CD14-positive monocyte (primary cell): ENCODE measurements around the gene FGF21. TPM values are rescaled to one million over a fixed set of nuclear protein-coding genes. Genes with fewer than 3 reads are reported as not detected.

Source experiments
- DNase-seq, 3 donors: peaks; one replicate each; pipeline ENCODE4 v3.0.0-alpha.2; 2011 to 2022
- H2AFZ ChIP-seq: 2 replicates; pipeline ENCODE4 v1.6.0; 2012; ENCODE audit warnings: mild to moderate bottlenecking, low read depth, low read length, inconsistent platforms; ENCODE audit not compliant: insufficient read depth, poor library complexity, severe bottlenecking
- H3K27ac ChIP-seq, 2 donors: 1 replicate in 1 of 2; 2 replicates in 1 of 2; pipeline ENCODE4 v1.5.1; 2012 to 2013; ENCODE audit warnings: low read length in 2 of 2, control low read depth in 1 of 2, inconsistent platforms in 1 of 2, low read depth in 1 of 2, mild to moderate bottlenecking in 1 of 2
- H3K27me3 ChIP-seq, 2 donors: one replicate each; pipeline versions ENCODE4 v1.6.0 to v1.6.1; 2011 to 2013; ENCODE audit warnings: low read length in 2 of 2; ENCODE audit not compliant: control insufficient read depth in 2 of 2, insufficient read depth in 2 of 2
- H3K36me3 ChIP-seq, 2 donors: replicated peaks in 1 of 2; 1 replicate in 1 of 2; 2 replicates in 1 of 2; pipeline versions ENCODE4 v1.5.1 to v1.6.1; 2012 to 2013; ENCODE audit warnings: low read length in 2 of 2, control low read depth in 1 of 2, inconsistent platforms in 1 of 2, mild to moderate bottlenecking in 1 of 2; ENCODE audit not compliant: insufficient read depth in 2 of 2, control insufficient read depth in 1 of 2
- H3K4me1 ChIP-seq, 2 donors: 1 replicate in 1 of 2; 2 replicates in 1 of 2; pipeline versions ENCODE4 v1.5.1 to v1.6.1; 2012 to 2013; ENCODE audit warnings: low read length in 2 of 2, control low read depth in 1 of 2, inconsistent platforms in 1 of 2, mild to moderate bottlenecking in 1 of 2, moderate library complexity in 1 of 2; ENCODE audit not compliant: insufficient read depth in 2 of 2, control insufficient read depth in 1 of 2
- H3K4me2 ChIP-seq: replicated peaks from 2 replicates; pipeline ENCODE3; 2012; ENCODE audit warnings: low read length, moderate library complexity, mild to moderate bottlenecking; ENCODE audit not compliant: poor library complexity, severe bottlenecking; ENCODE audit errors: extremely low read depth
- H3K4me3 ChIP-seq, 3 experiments: fragments of 200-600 bp in 1 of 3; sonication (generic) in 1 of 3; replicated peaks in 1 of 3; 1 replicate in 2 of 3; 2 replicates in 1 of 3; pipeline ENCODE4 v1.5.1; 2011 to 2013; ENCODE audit warnings: low read length in 3 of 3, mild to moderate bottlenecking in 3 of 3, control low read depth in 2 of 3, low read depth in 2 of 3, inconsistent platforms in 1 of 3, moderate library complexity in 1 of 3
- H3K79me2 ChIP-seq: 2 replicates; pipeline ENCODE4 v1.6.0; 2012; ENCODE audit warnings: mild to moderate bottlenecking, control low read depth, inconsistent platforms, low read length, moderate library complexity; ENCODE audit not compliant: insufficient read depth
- H3K9ac ChIP-seq: 2 replicates; pipeline ENCODE4 v1.6.0; 2017; ENCODE audit warnings: low read length, mild to moderate bottlenecking; ENCODE audit not compliant: insufficient read depth, poor library complexity, severe bottlenecking
- H3K9me3 ChIP-seq, 2 donors: replicated peaks in 1 of 2; 1 replicate in 1 of 2; 2 replicates in 1 of 2; pipeline versions ENCODE4 v1.5.1 to v1.6.1; 2012 to 2013; ENCODE audit warnings: low read length in 2 of 2, control low read depth in 1 of 2; ENCODE audit not compliant: control insufficient read depth in 1 of 2, insufficient read depth in 1 of 2
- H4K20me1 ChIP-seq: 2 replicates; pipeline ENCODE4 v1.6.0; 2012; ENCODE audit warnings: mild to moderate bottlenecking, low read length, control low read depth, moderate library complexity; ENCODE audit not compliant: insufficient read depth
- H3K27ac Mint-ChIP-seq, 7 donors: one replicate each; pipeline ENCODE4 v1.8.0; 2020; ENCODE audit warnings: mild to moderate bottlenecking in 7 of 7, mixed read lengths in 7 of 7, moderate library complexity in 6 of 7, inconsistent platforms in 2 of 7
- H3K27me3 Mint-ChIP-seq, 3 donors: one replicate each; pipeline ENCODE4 v1.8.0; 2021 to 2022; ENCODE audit warnings: low read depth in 3 of 3, mild to moderate bottlenecking in 3 of 3, mixed read lengths in 3 of 3, moderate library complexity in 3 of 3, inconsistent platforms in 1 of 3
- H3K36me3 Mint-ChIP-seq, 2 donors: one replicate each; pipeline ENCODE4 v1.8.0; 2020; ENCODE audit warnings: mixed read lengths in 2 of 2, inconsistent platforms in 1 of 2, mild to moderate bottlenecking in 1 of 2
- H3K4me1 Mint-ChIP-seq: one replicate; pipeline ENCODE4 v1.8.0; 2020; ENCODE audit warnings: mild to moderate bottlenecking, mixed read lengths
- H3K4me3 Mint-ChIP-seq, 2 donors: one replicate each; pipeline ENCODE4 v1.8.0; 2020; ENCODE audit warnings: mild to moderate bottlenecking in 2 of 2, mixed read lengths in 2 of 2, moderate library complexity in 1 of 2
- H3K9me3 Mint-ChIP-seq, 7 donors: one replicate each; pipeline ENCODE4 v1.8.0; 2020 to 2022; ENCODE audit warnings: mixed read lengths in 7 of 7, mild to moderate bottlenecking in 6 of 7, moderate library complexity in 6 of 7, inconsistent platforms in 2 of 7
- CTCF ChIP-seq: fragments of 200-600 bp; IDR thresholded peaks from one replicate; pipeline ENCODE4 v1.8.0; 2022; ENCODE audit warnings: antibody characterized with exemption, mild to moderate bottlenecking
- WGBS: methylation state at CpG from one replicate; pipeline ENCODE4 v1.1.5; 2013; ENCODE audit warnings: missing lambda C conversion rate; ENCODE audit not compliant: insufficient coverage; 5-methylcytosine and 5-hydroxymethylcytosine counted together
- intact Hi-C, 2 donors: fragments of 100-400 bp; cut with micrococcal nuclease; formaldehyde crosslinking; loops; one replicate each; pipeline versions ENCODE4 v1.15.0 to v1.15.1; 2023
- polyA plus RNA-seq, 3 donors: library from polyadenylated mRNA; depleted of rRNA in 1 of 3; unstranded in 2 of 3; stranded (reverse) in 1 of 3; fragments of 300-500 nt in 2 of 3; fragments of >200 nt in 1 of 3; fragmentation: Illumina TruSeq in 2 of 3; gene quantifications; 1 replicate in 2 of 3; 2 replicates in 1 of 3; pipeline ENCODE4 v1.2.3, GENCODE V29; 2012 to 2021

FGF21 gene
- polyA plus RNA-seq, 3 donors, result not detected

- no peak for DNase-seq
- H3K9me3 Mint-ChIP-seq, result peaks cover 10 to 32% (median 23%) of the 10 kb centered on the region in 7 donors
- Histone ChIP-seq H4K20me1 (no peaks in the 10 kb centered on the region), H3K36me3 (no peaks in the 10 kb centered on the region), H3K79me2 (no peaks in the 10 kb centered on the region), H3K4me3 (no peak overlapping the region), H3K9me3 (peaks cover 16 to 22% of the 10 kb centered on the region in 2 donors), H3K4me1 (peaks cover 15 to 35% of the 10 kb centered on the region in 2 donors), H2AFZ (no peak overlapping the region), H3K9ac (no peak overlapping the region), H3K27me3 (peaks cover 17 to 44% of the 10 kb centered on the region in 2 donors), H3K27ac (no peak overlapping the region), H3K4me2 (no peak overlapping the region)
- no peak for TF ChIP-seq CTCF
- H3K27me3 Mint-ChIP-seq, result peaks cover 41 to 73% (median 58%) of the 10 kb centered on the region in 3 donors
- peaks cover 29% of the 10 kb centered on the region for H3K4me1 Mint-ChIP-seq
- H3K27ac Mint-ChIP-seq, result peak overlapping the region in 1 of 7 donors; percentile 57
- no CpG with 5 or more reads among the region's 11 CpGs for WGBS
- intact Hi-C loops, result no loop called here
- no peak overlapping the region for H3K4me3 Mint-ChIP-seq
- H3K36me3 Mint-ChIP-seq, result peaks cover 0 to 5% of the 10 kb centered on the region in 2 donors
These were observed 13.2 kb upstream of the FGF21 start for GRCh38 chr19:48742096-48742495.

- peak overlapping the region in 2 of 7 donors; percentile 41 to 76 for H3K27ac Mint-ChIP-seq
- H3K27ac ChIP-seq, result no peak overlapping the region
- WGBS, result 33% methylated on average over 29 of the region's 33 CpGs
- H3K79me2 ChIP-seq, result no peaks in the 10 kb centered on the region
- peaks cover 6 to 38% of the 10 kb centered on the region in 2 donors for H3K27me3 ChIP-seq
- peaks cover 12 to 13% of the 10 kb centered on the region in 2 donors for H3K9me3 ChIP-seq
- H3K36me3 Mint-ChIP-seq, result peaks cover 0 to 5% of the 10 kb centered on the region in 2 donors
- peak overlapping the region in 1 of 2 donors; percentile 76 for H3K4me3 Mint-ChIP-seq
- intact Hi-C loops, result no loop called here
- no peaks in the 10 kb centered on the region for H3K36me3 ChIP-seq
- peaks cover 32 to 68% (median 54%) of the 10 kb centered on the region in 3 donors for H3K27me3 Mint-ChIP-seq
- H4K20me1 ChIP-seq, result no peaks in the 10 kb centered on the region
- peaks cover 8 to 25% (median 22%) of the 10 kb centered on the region in 7 donors for H3K9me3 Mint-ChIP-seq
- H3K4me3 ChIP-seq, result no peak overlapping the region
- H2AFZ ChIP-seq, result no peak overlapping the region
- peaks cover 11 to 22% of the 10 kb centered on the region in 2 donors for H3K4me1 ChIP-seq
- peaks cover 22% of the 10 kb centered on the region for H3K4me1 Mint-ChIP-seq
- peak in 2 of 3 donors; percentile 56 to 67 for DNase-seq
- no peak for TF ChIP-seq CTCF
- H3K9ac ChIP-seq, result no peak overlapping the region
- no peak overlapping the region for H3K4me2 ChIP-seq
These were observed 9.9 kb upstream of the FGF21 start for GRCh38 chr19:48745208-48745995.
